Testis (tissue), 5 donors: Measurements from ENCODE around the gene RENBP. TPM values are rescaled to one million over a fixed set of nuclear protein-coding genes. Genes with fewer than 3 reads are reported as not detected.

Experiments used
- DNase-seq: peaks from one replicate; pipeline ENCODE4 v3.0.0-alpha.2; 2019
- H3K27ac ChIP-seq, 2 donors: fragments of 200-600 bp; sonication (generic); one replicate each; pipeline ENCODE4 v1.5.1; 2019
- H3K27me3 ChIP-seq: fragments of 200-600 bp; sonication (generic); one replicate; pipeline ENCODE4 v1.5.1; 2019
- H3K36me3 ChIP-seq: fragments of 200-600 bp; sonication (generic); one replicate; pipeline ENCODE4 v1.5.1; 2017; ENCODE audit warnings: low read depth; ENCODE audit errors: missing control alignments
- H3K4me1 ChIP-seq: fragments of 200-600 bp; sonication (generic); one replicate; pipeline ENCODE4 v1.5.1; 2019
- H3K4me3 ChIP-seq, 2 donors: fragments of 200-600 bp; sonication (generic); one replicate each; pipeline ENCODE4 v1.5.1; 2017 to 2019
- H3K9me3 ChIP-seq: fragments of 200-600 bp; sonication (generic); one replicate; pipeline ENCODE4 v1.5.1; 2017
- POLR2A ChIP-seq: fragments of 450-650 bp; IDR thresholded peaks from one replicate; pipeline ENCODE4 v1.6.1; 2017; ENCODE audit warnings: antibody characterized with exemption, mild to moderate bottlenecking, moderate library complexity
- WGBS, 2 donors: methylation state at CpG; one replicate each; pipeline ENCODE4 v1.1.5; 2018; 5-methylcytosine and 5-hydroxymethylcytosine counted together
- intact Hi-C: fragments of 100-400 bp; cut with DNase I; formaldehyde crosslinking; loops from one replicate; pipeline ENCODE4 v1.15.1; 2023; ENCODE audit warnings: low total_unique reads
- long read RNA-seq, 2 donors: transcript quantifications; one replicate each; lab custom pipeline, GENCODE V29; 2026
- polyA plus RNA-seq: library from polyadenylated mRNA; stranded (reverse); fragments of 350-450 nt; fragmentation: Illumina TruSeq; extraction: RNeasy Lipid Tissue Mini Kit (QIAGEN cat#74804); gene quantifications from one replicate; pipeline ENCODE4 v1.2.3, GENCODE V29; 2014; ENCODE audit warnings: low read depth, low replicate concordance; ENCODE audit not compliant: insufficient read depth
- total RNA-seq, 2 donors: library from RNA; depleted of rRNA; stranded (reverse); fragments of >200 nt; gene quantifications; one replicate each; pipeline ENCODE4 v1.2.3, GENCODE V29; 2016
- TF ChIP-seq, protein P1 (sequence below), 3 experiments: fragments of 450-650 bp in 2 of 3; fragments of 200-600 bp in 1 of 3; sonication (generic) in 1 of 3; IDR thresholded peaks; one replicate each; pipeline ENCODE4 v1.5.1; 2016 to 2019; ENCODE audit warnings: antibody characterized with exemption in 3 of 3, mild to moderate bottlenecking in 2 of 3, moderate library complexity in 1 of 3

The RENBP gene
- total RNA-seq = 1 to 10 TPM; 2.8 to 3.4 TPM
- 4.8 TPM for polyA plus RNA-seq
- long read RNA-seq, donor 1, partial matches to known transcripts = 0 of 1 reads
- long read RNA-seq, donor 1, other reads (novel, unspliced or antisense) = 0 of 1 reads
- long read RNA-seq, donor 2 = 0 reads

DNA sequence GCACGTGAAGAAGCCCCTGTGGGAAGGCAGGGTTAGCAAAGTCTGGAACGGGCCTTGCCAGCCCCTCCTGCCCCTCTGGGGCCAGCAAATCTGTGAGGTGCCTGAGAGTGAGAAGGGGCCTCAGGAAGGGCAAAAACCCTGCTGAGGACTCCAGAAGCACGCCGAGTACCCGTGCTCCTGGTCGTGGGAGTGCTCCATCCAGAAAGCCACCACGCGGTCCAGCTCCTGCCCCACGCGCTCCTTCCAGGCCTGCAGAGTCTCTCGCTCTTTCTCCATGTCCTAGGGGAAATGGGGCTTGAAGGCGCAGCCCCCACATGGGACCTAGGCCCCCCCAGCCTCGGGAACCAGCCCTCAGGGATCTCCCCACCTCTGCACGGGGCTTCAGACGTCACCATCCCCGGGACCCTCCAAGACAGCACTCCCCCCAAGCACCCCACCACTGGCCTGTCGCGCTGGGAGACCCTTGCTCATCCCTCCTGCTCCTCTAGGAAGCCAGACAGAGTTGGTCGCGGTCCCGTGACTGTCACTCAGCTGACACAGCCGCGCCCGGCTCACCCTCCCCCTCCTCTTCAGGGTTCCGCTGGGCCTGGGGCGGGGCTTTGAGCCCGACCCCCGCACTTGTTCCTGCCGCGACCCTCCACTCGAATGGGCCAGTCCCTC lies at the start of gene RENBP:
Gene RENBP, minus strand, starts transcription at position 504 of the 660 bp plus-strand sequence. Its CDS starts 33 bp downstream, at position 471.
- H3K27ac ChIP-seq = no peak within 1 kb of the TSS

GRCh38 chrX:153993978-153994377 lies 49.5 kb upstream of the RENBP start:
- intact Hi-C loops = no loop called here
- DNase-seq = no peak
- Histone ChIP-seq H3K4me1 (no peaks in the 10 kb centered on the region), H3K4me3 (no peak overlapping the region), H3K36me3 (no peaks in the 10 kb centered on the region), H3K9me3 (no peaks in the 10 kb centered on the region), H3K27me3 (no peaks in the 10 kb centered on the region), H3K27ac (no peak overlapping the region)
- 79 to 93% methylated on average over 7 to 10 of the region's 10 CpGs for WGBS, 2 donors
- TF ChIP-seq, protein P1, sequence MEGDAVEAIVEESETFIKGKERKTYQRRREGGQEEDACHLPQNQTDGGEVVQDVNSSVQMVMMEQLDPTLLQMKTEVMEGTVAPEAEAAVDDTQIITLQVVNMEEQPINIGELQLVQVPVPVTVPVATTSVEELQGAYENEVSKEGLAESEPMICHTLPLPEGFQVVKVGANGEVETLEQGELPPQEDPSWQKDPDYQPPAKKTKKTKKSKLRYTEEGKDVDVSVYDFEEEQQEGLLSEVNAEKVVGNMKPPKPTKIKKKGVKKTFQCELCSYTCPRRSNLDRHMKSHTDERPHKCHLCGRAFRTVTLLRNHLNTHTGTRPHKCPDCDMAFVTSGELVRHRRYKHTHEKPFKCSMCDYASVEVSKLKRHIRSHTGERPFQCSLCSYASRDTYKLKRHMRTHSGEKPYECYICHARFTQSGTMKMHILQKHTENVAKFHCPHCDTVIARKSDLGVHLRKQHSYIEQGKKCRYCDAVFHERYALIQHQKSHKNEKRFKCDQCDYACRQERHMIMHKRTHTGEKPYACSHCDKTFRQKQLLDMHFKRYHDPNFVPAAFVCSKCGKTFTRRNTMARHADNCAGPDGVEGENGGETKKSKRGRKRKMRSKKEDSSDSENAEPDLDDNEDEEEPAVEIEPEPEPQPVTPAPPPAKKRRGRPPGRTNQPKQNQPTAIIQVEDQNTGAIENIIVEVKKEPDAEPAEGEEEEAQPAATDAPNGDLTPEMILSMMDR (IDR thresholded peaks at IDR 0.05) = no peak
- TF ChIP-seq POLR2A = no peak

More for the DNA sequence above, at the start of gene RENBP:
- peak; percentile 47 for DNase-seq
- TF ChIP-seq, protein P1 (IDR thresholded peaks at IDR 0.05) = no peak
- no peak for TF ChIP-seq POLR2A
- no peaks in the 10 kb centered on the region for H3K36me3 ChIP-seq
- no peak within 1 kb of the TSS for H3K4me3 ChIP-seq
- no peaks in the 10 kb centered on the region for H3K9me3 ChIP-seq
- H3K27me3 ChIP-seq = no peaks in the 10 kb centered on the region
- intact Hi-C loops = no loop called here
- peaks cover under 1% of the 10 kb centered on the region for H3K4me1 ChIP-seq
- 50 to 60% methylated on average over 6 to 18 of the region's 31 CpGs for WGBS, 2 donors

- H3K27ac ChIP-seq = no peak overlapping the region
- 93 to 100% methylated on average over 1 to 12 of the region's 12 CpGs for whole genome bisulfite sequencing, 2 donors
- no peak overlapping the region for H3K4me3 ChIP-seq
- no peak for DNase-seq
- H3K4me1 ChIP-seq = no peaks in the 10 kb centered on the region
- H3K9me3 ChIP-seq = no peaks in the 10 kb centered on the region
- no peaks in the 10 kb centered on the region for H3K27me3 ChIP-seq
- intact Hi-C loops = no loop called here
- no peaks in the 10 kb centered on the region for H3K36me3 ChIP-seq
- no peak for TF ChIP-seq POLR2A
- TF ChIP-seq, protein P1 (IDR thresholded peaks at IDR 0.05) = no peak
These were observed 48.6 kb upstream of the RENBP start for GRCh38 chrX:153993079-153993478.

GRCh38 chrX:153992180-153992579 lies 47.7 kb upstream of the RENBP start:
- Histone ChIP-seq H3K4me1 (no peaks in the 10 kb centered on the region), H3K9me3 (no peaks in the 10 kb centered on the region), H3K36me3 (no peaks in the 10 kb centered on the region), H3K4me3 (no peak overlapping the region), H3K27me3 (no peaks in the 10 kb centered on the region), H3K27ac (no peak overlapping the region)
- intact Hi-C loops = no loop called here
- TF ChIP-seq POLR2A = no peak
- TF ChIP-seq, protein P1 (IDR thresholded peaks at IDR 0.05) = no peak
- DNase-seq = no peak
- WGBS, 2 donors = 86 to 93% methylated on average over 1 to 8 of the region's 8 CpGs
